GM23248 (cell line): Measurements from ENCODE around the gene FTL.

ENCODE experiments used
- EZH2 ChIP-seq: fragments of 200-600 bp; sonication (generic); IDR thresholded peaks from 2 replicates; pipeline ENCODE4 v1.6.1; 2018; ENCODE audit warnings: antibody characterized with exemption, mild to moderate bottlenecking; ENCODE audit not compliant: insufficient read depth, poor library complexity, severe bottlenecking
- EZH2phosphoT487 ChIP-seq: fragments of 200-600 bp; sonication (generic); IDR thresholded peaks from 2 replicates; pipeline ENCODE4 v1.6.1; 2018; ENCODE audit warnings: antibody characterized with exemption, moderate library complexity, mild to moderate bottlenecking, low read depth; ENCODE audit not compliant: insufficient read depth

- TF ChIP-seq EZH2phosphoT487 (no peak), EZH2 (no peak)
Observed at GRCh38 chr19:48962849-48963165, 2.3 kb upstream of the FTL start.
